HCT116 (cell line): ENCODE data around the gene TSPAN14.

Experiments
- ATF3 ChIP-seq: IDR thresholded peaks from 2 replicates; pipeline ENCODE4 v1.6.1; 2012
- CEBPB ChIP-seq: IDR thresholded peaks from 2 replicates; pipeline ENCODE4 v1.6.1; 2012; ENCODE audit warnings: low read depth
- CTCF ChIP-seq, 3 experiments: fragments of 200-600 bp in 1 of 3; sonication (generic) in 1 of 3; IDR thresholded peaks in 2 of 3; conservative IDR thresholded peaks in 1 of 3; 2 replicates each; pipeline ENCODE4 v1.5.1; 2012 to 2017; ENCODE audit warnings: low read depth in 2 of 3, low read length in 2 of 3, antibody characterized with exemption in 1 of 3, borderline replicate concordance in 1 of 3, control low read depth in 1 of 3, mild to moderate bottlenecking in 1 of 3, mixed read lengths in 1 of 3, mixed run types in 1 of 3, moderate library complexity in 1 of 3; ENCODE audit not compliant: insufficient read depth in 1 of 3
- EZH2phosphoT487 ChIP-seq: fragments of 200-600 bp; IDR thresholded peaks from 2 replicates; pipeline ENCODE4 v1.6.1; 2018; ENCODE audit warnings: antibody characterized with exemption, borderline replicate concordance
- JUND ChIP-seq: IDR thresholded peaks from 2 replicates; pipeline ENCODE4 v1.6.1; 2012
- MAX ChIP-seq: IDR thresholded peaks from 2 replicates; pipeline ENCODE4 v1.6.1; 2012
- POLR2A ChIP-seq: IDR thresholded peaks from 2 replicates; pipeline ENCODE4 v1.7.0; 2011; ENCODE audit warnings: borderline replicate concordance; ENCODE audit not compliant: insufficient read depth, insufficient read length; ENCODE audit errors: extremely low read depth
- POLR2AphosphoS5 ChIP-seq: IDR thresholded peaks from 2 replicates; pipeline ENCODE4 v1.6.1; 2011; ENCODE audit warnings: mild to moderate bottlenecking, low read depth, low read length, moderate library complexity
- SIN3A ChIP-seq: IDR thresholded peaks from 2 replicates; pipeline ENCODE4 v1.6.1; 2012; ENCODE audit warnings: low read depth
- YY1 ChIP-seq: IDR thresholded peaks from 2 replicates; pipeline ENCODE4 v1.6.1; 2011; ENCODE audit warnings: low read length, low read depth, moderate library complexity, mild to moderate bottlenecking; ENCODE audit not compliant: insufficient replicate concordance; ENCODE audit errors: extremely low read depth
- ZNF274 ChIP-seq: fragments of 200-500 bp; sonication (Bioruptor generic); IDR thresholded peaks from 2 replicates; pipeline ENCODE4 v1.6.1; 2014; ENCODE audit warnings: mild to moderate bottlenecking, low read depth, low read length, inconsistent platforms

GRCh38 chr10:80436446-80437098 is 17.5 kb upstream of the TSPAN14 start:
- TF ChIP-seq CTCF (IDR thresholded peaks at IDR 0.05 in 2 of 3, conservative IDR thresholded peaks at IDR 0.05 in 1 of 3; ENCODE audit: borderline replicate concordance in 1 of 3, insufficient read depth in 1 of 3, low read depth in 2 of 3, low read length in 2 of 3) (no peak), ZNF274 (no peak), CEBPB (no peak), JUND (no peak), MAX (no peak), EZH2phosphoT487 (no peak), POLR2A (no peak), SIN3A (no peak), YY1 (no peak), POLR2AphosphoS5 (no peak), ATF3 (no peak)
